ENCODE results near the gene DHRSX. TPM values are rescaled to one million over a fixed set of nuclear protein-coding genes. Genes with fewer than 3 reads are reported as not detected.

The DHRSX gene
- total and polyA plus RNA-seq, 9 donors, result 12.2 to 25.9 (median 20.4) TPM

DNA sequence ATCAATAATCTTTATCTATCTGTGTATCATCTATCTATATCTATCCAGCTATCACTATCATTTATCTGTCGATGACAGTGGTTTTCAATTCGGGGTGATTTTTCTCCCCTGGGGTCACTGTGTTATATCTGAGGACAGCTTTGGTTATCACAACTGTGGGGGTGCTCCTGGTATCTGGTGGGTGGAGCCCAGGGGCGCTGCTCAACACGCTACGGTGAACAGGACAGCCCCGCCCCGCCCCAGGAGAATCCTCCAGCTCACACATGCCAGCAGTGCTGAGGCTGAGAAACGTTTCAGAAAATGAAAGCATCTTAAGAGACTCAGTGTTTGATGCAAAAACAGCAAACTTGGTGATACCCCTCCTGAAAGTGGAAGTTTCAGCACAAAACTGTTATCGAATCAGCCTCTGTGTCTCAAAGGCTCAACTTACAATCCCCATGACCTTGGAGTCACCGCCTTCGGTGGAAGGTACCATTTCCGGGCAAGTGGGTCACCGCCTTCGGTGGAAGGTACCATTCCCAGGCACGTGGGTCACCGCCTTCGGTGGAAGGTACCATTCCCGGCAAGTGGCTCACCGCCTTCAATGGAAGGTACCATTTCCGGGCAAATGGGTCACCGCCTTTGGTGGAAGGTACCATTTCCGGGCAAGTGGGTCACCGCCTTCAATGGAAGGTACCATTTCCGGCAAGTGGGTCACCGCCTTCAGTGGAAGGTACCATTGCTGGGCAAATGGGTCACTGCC is 315.3 kb downstream of the DHRSX start:
- intact Hi-C loops (cut with DNase I), result no loop called here
- 95 to 97% (median 95%) methylated on average over 25 of the region's 25 CpGs for WGBS, 3 donors

GRCh38 chrX:2184089-2184488 is 316.7 kb downstream of the DHRSX start:
- Histone ChIP-seq H3K9me3 (peaks cover 0 to 5% of the 10 kb centered on the region in 2 donors), H3K27ac (no peak overlapping the region), H3K27me3 (no peaks in the 10 kb centered on the region), H3K4me1 (ENCODE audit: insufficient read depth) (no peaks in the 10 kb centered on the region), H3K4me3 (no peak overlapping the region), H3K36me3 (no peaks in the 10 kb centered on the region)
- TF ChIP-seq EP300 (IDR thresholded peaks at IDR 0.05), result no peak
- TF ChIP-seq POLR2A (IDR thresholded peaks at IDR 0.05), result no peak
- TF ChIP-seq, protein P1, sequence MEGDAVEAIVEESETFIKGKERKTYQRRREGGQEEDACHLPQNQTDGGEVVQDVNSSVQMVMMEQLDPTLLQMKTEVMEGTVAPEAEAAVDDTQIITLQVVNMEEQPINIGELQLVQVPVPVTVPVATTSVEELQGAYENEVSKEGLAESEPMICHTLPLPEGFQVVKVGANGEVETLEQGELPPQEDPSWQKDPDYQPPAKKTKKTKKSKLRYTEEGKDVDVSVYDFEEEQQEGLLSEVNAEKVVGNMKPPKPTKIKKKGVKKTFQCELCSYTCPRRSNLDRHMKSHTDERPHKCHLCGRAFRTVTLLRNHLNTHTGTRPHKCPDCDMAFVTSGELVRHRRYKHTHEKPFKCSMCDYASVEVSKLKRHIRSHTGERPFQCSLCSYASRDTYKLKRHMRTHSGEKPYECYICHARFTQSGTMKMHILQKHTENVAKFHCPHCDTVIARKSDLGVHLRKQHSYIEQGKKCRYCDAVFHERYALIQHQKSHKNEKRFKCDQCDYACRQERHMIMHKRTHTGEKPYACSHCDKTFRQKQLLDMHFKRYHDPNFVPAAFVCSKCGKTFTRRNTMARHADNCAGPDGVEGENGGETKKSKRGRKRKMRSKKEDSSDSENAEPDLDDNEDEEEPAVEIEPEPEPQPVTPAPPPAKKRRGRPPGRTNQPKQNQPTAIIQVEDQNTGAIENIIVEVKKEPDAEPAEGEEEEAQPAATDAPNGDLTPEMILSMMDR (IDR thresholded peaks at IDR 0.05), result no peak
- WGBS, 3 donors, result 90 to 94% (median 91%) methylated on average over 1 of the region's 1 CpG
- intact Hi-C loops (cut with DNase I), result no loop called here
- no peak for DNase-seq

More for the DNA sequence above, 315.3 kb downstream of the DHRSX start:
- TF ChIP-seq POLR2A (IDR thresholded peaks at IDR 0.05) (no peak), EP300 (IDR thresholded peaks at IDR 0.05) (no peak)
- TF ChIP-seq, protein P1 (IDR thresholded peaks at IDR 0.05), result no peak
- peaks cover 0 to 5% of the 10 kb centered on the region in 2 donors for H3K9me3 ChIP-seq
- H3K4me1 ChIP-seq (ENCODE audit: insufficient read depth), result no peaks in the 10 kb centered on the region
- DNase-seq, result no peak
- no peak overlapping the region for H3K4me3 ChIP-seq
- H3K36me3 ChIP-seq, result no peaks in the 10 kb centered on the region
- H3K27ac ChIP-seq, result no peak overlapping the region
- no peaks in the 10 kb centered on the region for H3K27me3 ChIP-seq

GRCh38 chrX:2183193-2183725 is 317.5 kb downstream of the DHRSX start:
- TF ChIP-seq EP300 (IDR thresholded peaks at IDR 0.05) (no peak), POLR2A (IDR thresholded peaks at IDR 0.05) (no peak)
- TF ChIP-seq, protein P1 (IDR thresholded peaks at IDR 0.05), result no peak
- H3K36me3 ChIP-seq, result no peaks in the 10 kb centered on the region
- no peaks in the 10 kb centered on the region for H3K4me1 ChIP-seq (ENCODE audit: insufficient read depth)
- no peak overlapping the region for H3K27ac ChIP-seq
- WGBS, 3 donors, result 71 to 78% (median 73%) methylated on average over 14 of the region's 14 CpGs
- peaks cover 0 to 5% of the 10 kb centered on the region in 2 donors for H3K9me3 ChIP-seq
- no peak overlapping the region for H3K4me3 ChIP-seq
- DNase-seq, result no peak
- H3K27me3 ChIP-seq, result no peaks in the 10 kb centered on the region
- intact Hi-C loops (cut with DNase I), result no loop called here

DNA sequence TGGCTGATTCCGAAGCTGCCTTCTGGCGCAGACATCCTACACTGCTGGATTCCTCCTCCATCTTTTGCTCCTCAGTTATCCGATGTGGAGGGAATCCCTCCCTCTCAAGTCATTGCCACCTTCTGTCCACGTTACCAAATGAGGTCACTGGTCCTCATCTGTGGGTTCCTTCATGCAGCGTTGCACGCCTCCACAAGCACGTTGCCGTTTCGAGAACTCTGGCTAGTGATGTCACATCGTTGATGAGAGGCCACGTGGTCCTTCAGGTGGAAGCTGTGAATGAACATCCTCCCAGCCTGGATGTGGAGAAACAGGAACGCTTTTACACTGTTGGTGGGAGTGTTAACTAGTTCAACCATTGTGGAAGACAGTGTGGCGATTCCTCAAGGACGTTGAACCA is 323.2 kb downstream of the DHRSX start:
- TF ChIP-seq POLR2A (IDR thresholded peaks at IDR 0.05) (no peak), EP300 (IDR thresholded peaks at IDR 0.05) (no peak)
- TF ChIP-seq, protein P1 (IDR thresholded peaks at IDR 0.05), result no peak
- intact Hi-C loops (cut with DNase I), result no loop called here
- Histone ChIP-seq H3K27me3 (no peaks in the 10 kb centered on the region), H3K4me3 (no peak overlapping the region), H3K36me3 (no peaks in the 10 kb centered on the region), H3K9me3 (no peaks in the 10 kb centered on the region), H3K4me1 (ENCODE audit: insufficient read depth) (no peaks in the 10 kb centered on the region), H3K27ac (no peak overlapping the region)
- WGBS, 3 donors, result 89 to 93% (median 93%) methylated on average over 14 of the region's 14 CpGs
- DNase-seq, result no peak
